ENCODE results near the gene TBC1D5.
"Not testable (repeated sequence)": the region's sequence is repeated elsewhere in the genome, so short reads cannot be mapped to it uniquely, and the experiment has no call there.

The TBC1D5 gene

GRCh38 chr3:17133632-17134545 is 608.5 kb downstream of the TBC1D5 start:
- Mint-ChIP-seq H3K4me3 (no peak overlapping the region), H3K27ac (no peak overlapping the region), H3K36me3 (ENCODE audit: low read depth) (peaks cover 3% of the 10 kb centered on the region), H3K27me3 (ENCODE audit: low read depth) (no peaks in the 10 kb centered on the region), H3K4me1 (ENCODE audit: low read depth) (no peaks in the 10 kb centered on the region), H3K9me3 (peaks cover 4% of the 10 kb centered on the region)

- H3K27me3 Mint-ChIP-seq (ENCODE audit: low read depth), result no peaks in the 10 kb centered on the region
- no peaks in the 10 kb centered on the region for H3K4me1 Mint-ChIP-seq (ENCODE audit: low read depth)
- no peak overlapping the region for H3K4me3 Mint-ChIP-seq
- H3K36me3 Mint-ChIP-seq (ENCODE audit: low read depth), result peaks cover 6% of the 10 kb centered on the region
- no peak overlapping the region for H3K27ac Mint-ChIP-seq
- H3K9me3 Mint-ChIP-seq, result peaks cover 8% of the 10 kb centered on the region
Observed at GRCh38 chr3:17132286-17133115, 609.9 kb downstream of the TBC1D5 start.

DNA sequence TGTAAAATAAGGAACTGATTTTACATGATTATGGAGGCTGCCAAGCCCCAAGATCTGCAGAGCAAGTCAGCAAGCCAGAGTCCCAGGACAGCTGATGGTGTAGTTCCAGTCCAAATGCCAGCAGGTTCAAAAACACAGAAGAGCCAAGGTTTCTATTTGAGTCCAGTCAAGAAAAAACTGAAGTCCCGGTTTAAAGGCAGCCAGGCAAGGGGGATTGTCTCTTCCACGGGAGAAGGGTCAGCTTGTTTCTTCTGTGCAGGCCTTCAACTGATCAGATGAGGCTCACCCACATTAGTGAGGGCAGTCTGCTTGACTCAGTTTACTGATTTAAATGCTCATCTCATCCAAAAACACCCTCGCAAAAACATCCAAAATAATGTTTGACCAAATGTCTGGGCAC is 611.5 kb downstream of the TBC1D5 start:
- no peak overlapping the region for H3K4me3 Mint-ChIP-seq
- H3K27me3 Mint-ChIP-seq (ENCODE audit: low read depth), result no peaks in the 10 kb centered on the region
- H3K36me3 Mint-ChIP-seq (ENCODE audit: low read depth), result peaks cover 6% of the 10 kb centered on the region
- H3K27ac Mint-ChIP-seq, result no peak overlapping the region
- H3K9me3 Mint-ChIP-seq, result peaks cover 8% of the 10 kb centered on the region
- H3K4me1 Mint-ChIP-seq (ENCODE audit: low read depth), result no peaks in the 10 kb centered on the region

DNA sequence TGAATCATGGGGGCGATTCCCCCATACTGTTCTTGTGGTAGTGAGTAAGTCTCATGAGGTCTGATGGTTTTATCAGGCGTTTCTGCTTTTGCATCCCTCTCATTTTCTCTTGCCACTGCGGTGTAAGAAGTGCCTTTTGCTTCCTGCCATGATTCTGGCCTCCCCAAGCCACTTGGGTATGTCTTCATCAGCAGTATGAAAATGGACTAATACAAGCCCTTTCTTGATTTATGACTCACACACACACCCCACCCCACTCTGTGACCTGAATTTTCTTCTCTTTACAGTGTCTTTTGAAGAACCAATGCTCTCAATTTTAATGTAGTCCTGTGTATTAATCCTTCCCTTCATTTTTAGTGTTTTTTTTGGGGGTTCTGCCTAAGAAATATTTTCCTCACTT is 612.9 kb downstream of the TBC1D5 start:
- H3K36me3 Mint-ChIP-seq (ENCODE audit: low read depth), result peaks cover 6% of the 10 kb centered on the region
- no peaks in the 10 kb centered on the region for H3K4me1 Mint-ChIP-seq (ENCODE audit: low read depth)
- H3K4me3 Mint-ChIP-seq, result no peak overlapping the region
- H3K9me3 Mint-ChIP-seq, result peaks cover 8% of the 10 kb centered on the region
- H3K27ac Mint-ChIP-seq, result no peak overlapping the region
- no peaks in the 10 kb centered on the region for H3K27me3 Mint-ChIP-seq (ENCODE audit: low read depth)

DNA sequence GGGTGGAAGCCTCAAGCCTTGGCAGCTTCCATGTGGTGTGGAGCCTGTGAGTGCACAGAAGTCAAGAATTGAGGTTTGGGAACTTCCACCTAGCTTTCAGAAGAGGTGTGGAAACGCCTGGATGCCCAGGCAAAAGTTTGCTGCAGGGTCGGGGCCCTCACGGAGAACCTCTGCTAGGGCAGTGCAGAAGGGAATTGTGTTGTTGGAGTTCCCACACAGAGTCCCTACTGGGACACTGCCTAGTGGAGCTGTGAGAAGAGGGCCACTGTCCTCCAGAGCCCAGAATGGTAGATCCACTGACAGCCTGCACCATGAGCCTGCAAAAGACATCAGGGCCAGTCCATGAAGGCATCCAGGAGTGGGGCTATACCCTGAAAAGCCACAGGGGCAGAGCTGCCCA is 613.8 kb downstream of the TBC1D5 start:
- not testable (repeated sequence) for H3K27ac Mint-ChIP-seq; H3K27me3 Mint-ChIP-seq (ENCODE audit: low read depth); H3K4me1 Mint-ChIP-seq (ENCODE audit: low read depth); H3K9me3 Mint-ChIP-seq; H3K36me3 Mint-ChIP-seq (ENCODE audit: low read depth); H3K4me3 Mint-ChIP-seq

DNA sequence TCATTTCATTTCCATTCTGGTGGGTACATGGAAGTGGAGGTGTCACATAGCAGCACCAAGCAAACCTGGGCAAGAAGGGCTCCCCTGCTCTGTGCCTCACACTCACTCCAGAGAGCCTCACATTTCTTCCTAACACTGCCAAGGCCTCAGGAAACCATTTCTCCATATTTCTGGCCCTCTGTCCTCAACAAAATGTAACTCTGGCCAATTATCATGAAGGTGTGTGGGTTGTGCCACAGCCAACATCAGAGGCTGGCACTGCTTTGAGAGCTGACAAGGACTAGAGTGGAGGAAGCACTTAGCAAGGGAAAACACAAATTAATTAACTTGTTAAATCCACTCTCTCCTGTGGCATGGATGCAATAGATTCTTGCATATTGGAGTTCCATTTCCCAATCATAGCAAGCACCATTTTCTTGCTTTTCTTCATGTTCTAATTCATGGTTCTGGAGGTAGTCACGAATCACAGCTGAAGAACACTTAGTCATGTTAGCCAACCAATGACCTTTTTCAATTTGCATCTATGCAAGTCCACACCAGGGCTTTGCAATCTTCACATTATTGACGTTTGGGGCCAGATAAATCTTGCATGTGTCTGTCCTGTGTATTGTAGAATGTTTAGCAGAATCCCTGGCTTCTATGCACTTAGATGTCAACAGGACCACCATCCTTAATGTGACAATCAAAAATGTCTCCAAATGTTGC is 616.5 kb downstream of the TBC1D5 start:
- no peaks in the 10 kb centered on the region for H3K27me3 Mint-ChIP-seq (ENCODE audit: low read depth)
- H3K9me3 Mint-ChIP-seq, result peaks cover 21% of the 10 kb centered on the region
- H3K36me3 Mint-ChIP-seq (ENCODE audit: low read depth), result peaks cover 10% of the 10 kb centered on the region
- no peaks in the 10 kb centered on the region for H3K4me1 Mint-ChIP-seq (ENCODE audit: low read depth)
- H3K4me3 Mint-ChIP-seq, result no peak overlapping the region
- H3K27ac Mint-ChIP-seq, result no peak overlapping the region

DNA sequence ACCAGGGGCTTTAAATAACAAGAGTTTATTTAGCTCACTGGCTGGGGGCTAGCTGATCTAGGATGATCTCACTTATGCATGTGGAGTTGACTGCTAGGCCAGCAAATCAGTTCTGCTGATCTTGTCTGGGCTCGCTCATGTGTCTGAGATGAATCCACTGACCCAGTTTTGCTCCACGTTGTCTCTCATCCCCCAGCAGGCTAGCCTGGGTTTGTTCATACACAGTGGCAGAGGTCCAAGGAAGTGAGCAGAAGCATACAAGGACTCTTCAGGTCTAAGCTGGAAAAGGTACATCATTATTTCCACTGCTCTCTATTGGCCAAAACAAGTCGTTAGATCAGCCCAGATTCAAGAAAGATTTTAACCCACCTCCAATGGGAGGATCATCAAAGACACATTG is 619.7 kb downstream of the TBC1D5 start:
- H3K27ac Mint-ChIP-seq, result no peak overlapping the region
- H3K36me3 Mint-ChIP-seq (ENCODE audit: low read depth), result peaks cover 3% of the 10 kb centered on the region
- H3K4me3 Mint-ChIP-seq, result no peak overlapping the region
- peaks cover 13% of the 10 kb centered on the region for H3K9me3 Mint-ChIP-seq
- no peaks in the 10 kb centered on the region for H3K4me1 Mint-ChIP-seq (ENCODE audit: low read depth)
- no peaks in the 10 kb centered on the region for H3K27me3 Mint-ChIP-seq (ENCODE audit: low read depth)

DNA sequence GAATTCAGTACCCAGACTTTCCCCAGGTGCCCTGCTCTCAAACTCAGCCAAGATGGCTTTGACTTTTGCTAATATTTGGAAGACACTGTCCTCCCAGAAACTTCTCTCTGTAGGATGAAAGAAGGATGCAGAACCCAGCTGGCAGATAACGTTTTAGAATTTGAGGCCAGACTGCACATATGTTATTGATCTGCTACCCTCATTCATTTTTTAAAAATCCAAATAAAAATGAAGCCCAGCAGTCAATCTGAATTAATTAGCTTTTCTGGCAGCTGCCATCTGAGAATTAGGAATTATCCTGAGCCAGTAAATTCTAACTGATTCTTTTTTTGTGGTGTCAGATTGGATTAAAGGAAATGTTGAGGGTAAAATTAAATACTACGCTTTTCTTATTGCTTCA is 621.1 kb downstream of the TBC1D5 start:
- no peaks in the 10 kb centered on the region for H3K27me3 Mint-ChIP-seq (ENCODE audit: low read depth)
- no peak overlapping the region for H3K4me3 Mint-ChIP-seq
- peaks cover 17% of the 10 kb centered on the region for H3K9me3 Mint-ChIP-seq
- no peak overlapping the region for H3K27ac Mint-ChIP-seq
- H3K36me3 Mint-ChIP-seq (ENCODE audit: low read depth), result peaks cover 7% of the 10 kb centered on the region
- H3K4me1 Mint-ChIP-seq (ENCODE audit: low read depth), result no peaks in the 10 kb centered on the region

- no peak overlapping the region for H3K4me3 Mint-ChIP-seq
- peaks cover 7% of the 10 kb centered on the region for H3K36me3 Mint-ChIP-seq (ENCODE audit: low read depth)
- H3K9me3 Mint-ChIP-seq, result peaks cover 17% of the 10 kb centered on the region
- no peaks in the 10 kb centered on the region for H3K4me1 Mint-ChIP-seq (ENCODE audit: low read depth)
- H3K27ac Mint-ChIP-seq, result no peak overlapping the region
- H3K27me3 Mint-ChIP-seq (ENCODE audit: low read depth), result no peaks in the 10 kb centered on the region
Observed at GRCh38 chr3:17120115-17120514, 622.3 kb downstream of the TBC1D5 start.

- no peaks in the 10 kb centered on the region for H3K27me3 Mint-ChIP-seq (ENCODE audit: low read depth)
Observed at GRCh38 chr3:17119201-17120072, 623.0 kb downstream of the TBC1D5 start.

DNA sequence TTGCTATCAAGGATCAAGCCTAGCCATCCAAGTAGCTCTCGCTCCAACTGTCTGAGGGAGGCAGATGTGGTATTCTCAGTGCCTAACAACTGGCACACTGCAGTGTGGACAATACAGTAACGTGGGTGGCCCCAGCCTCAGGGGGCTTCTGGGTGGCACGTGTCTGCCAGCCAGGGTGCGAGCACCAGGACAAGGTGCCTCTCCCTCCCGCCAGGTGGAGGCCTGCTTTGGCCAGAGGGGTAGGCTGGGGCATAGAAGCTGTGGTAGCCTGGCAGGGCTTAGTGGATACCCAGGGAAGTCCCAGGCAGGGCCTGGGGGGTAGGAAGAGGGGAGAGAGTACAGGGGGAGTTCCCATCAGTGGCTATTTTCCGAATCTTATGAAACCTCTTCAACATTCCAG is 623.7 kb downstream of the TBC1D5 start:
- Mint-ChIP-seq H3K27ac (no peak overlapping the region), H3K4me1 (ENCODE audit: low read depth) (no peaks in the 10 kb centered on the region), H3K36me3 (ENCODE audit: low read depth) (peaks cover 7% of the 10 kb centered on the region), H3K9me3 (peaks cover 19% of the 10 kb centered on the region), H3K27me3 (ENCODE audit: low read depth) (peaks cover under 1% of the 10 kb centered on the region), H3K4me3 (no peak overlapping the region)

More at GRCh38 chr3:17119201-17120072, 623.0 kb downstream of the TBC1D5 start:
- no peak overlapping the region for H3K4me3 Mint-ChIP-seq
- no peak overlapping the region for H3K27ac Mint-ChIP-seq
- peaks cover 17% of the 10 kb centered on the region for H3K9me3 Mint-ChIP-seq
- peaks cover 7% of the 10 kb centered on the region for H3K36me3 Mint-ChIP-seq (ENCODE audit: low read depth)
- H3K4me1 Mint-ChIP-seq (ENCODE audit: low read depth), result no peaks in the 10 kb centered on the region

GRCh38 chr3:17116007-17116600 is 626.3 kb downstream of the TBC1D5 start:
- Mint-ChIP-seq H3K27ac (no peak overlapping the region), H3K4me1 (ENCODE audit: low read depth) (no peaks in the 10 kb centered on the region), H3K36me3 (ENCODE audit: low read depth) (peaks cover 4% of the 10 kb centered on the region), H3K4me3 (no peak overlapping the region), H3K27me3 (ENCODE audit: low read depth) (peaks cover 4% of the 10 kb centered on the region), H3K9me3 (peaks cover 7% of the 10 kb centered on the region)

DNA sequence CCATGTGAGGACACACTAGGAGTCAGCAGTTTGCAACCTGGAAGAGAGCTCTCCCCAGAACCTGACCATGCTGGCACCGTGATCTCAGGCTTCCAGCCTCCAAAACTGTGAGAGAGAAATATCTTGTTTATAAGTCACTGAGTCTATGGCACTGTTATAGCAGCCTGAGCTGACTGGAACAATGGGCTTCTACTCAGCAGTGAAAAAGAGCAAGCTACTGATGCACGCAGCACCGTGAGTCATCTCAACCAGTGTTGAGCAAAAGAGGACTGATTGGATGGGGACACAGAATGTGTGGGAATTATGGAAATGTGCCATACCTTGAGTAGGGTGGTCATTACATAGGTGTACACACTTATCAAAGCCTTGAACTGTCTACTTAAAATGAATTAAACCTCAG is 627.2 kb downstream of the TBC1D5 start:
- peaks cover 4% of the 10 kb centered on the region for H3K36me3 Mint-ChIP-seq (ENCODE audit: low read depth)
- H3K27me3 Mint-ChIP-seq (ENCODE audit: low read depth), result peaks cover 4% of the 10 kb centered on the region
- no peaks in the 10 kb centered on the region for H3K4me1 Mint-ChIP-seq (ENCODE audit: low read depth)
- no peak overlapping the region for H3K27ac Mint-ChIP-seq
- H3K9me3 Mint-ChIP-seq, result peaks cover 7% of the 10 kb centered on the region
- no peak overlapping the region for H3K4me3 Mint-ChIP-seq

Measured in T-helper 1 cell treated with Interleukin-12 subunit alpha and Interleukin-12 subunit beta and Interleukin-4 antibody, amounts not matched to agents 30 μg/mL and 1 μg/mL, for 36 hours (primary cell).